T-helper 1 cell (primary cell): ENCODE results near the gene HUS1.
"Not testable (repeated sequence)": the region's sequence is repeated elsewhere in the genome, so short reads cannot be mapped to it uniquely, and the experiment has no call there.

Source experiments
- DNase-seq, 5 donors: peaks; one replicate each; pipeline ENCODE4 v3.0.0-alpha.2; 2012 to 2020

HUS1 gene

GRCh38 chr7:47943676-47944474, 35.5 kb downstream of the HUS1 start:
- no peak for DNase-seq

- not testable (repeated sequence) for DNase-seq
Measured at GRCh38 chr7:47942651-47943050, 36.8 kb downstream of the HUS1 start.

GRCh38 chr7:47942132-47942531, 37.3 kb downstream of the HUS1 start:
- no peak for DNase-seq

- no peak for DNase-seq
Measured at GRCh38 chr7:47941136-47941844, 38.1 kb downstream of the HUS1 start.

- no peak for DNase-seq
Measured at GRCh38 chr7:47940088-47941013, 39.1 kb downstream of the HUS1 start.

GRCh38 chr7:47939425-47940036, 39.9 kb downstream of the HUS1 start:
- DNase-seq: no peak

GRCh38 chr7:47938574-47939165, 40.7 kb downstream of the HUS1 start:
- no peak for DNase-seq

GRCh38 chr7:47937711-47938573, 41.5 kb downstream of the HUS1 start:
- no peak for DNase-seq

- peak in 1 of 5 donors; percentile 39 for DNase-seq
Measured at GRCh38 chr7:47937065-47937687, 42.2 kb downstream of the HUS1 start.

GRCh38 chr7:47936323-47936722, 43.1 kb downstream of the HUS1 start:
- DNase-seq: no peak

- DNase-seq: no peak
Measured at GRCh38 chr7:47935336-47935735, 44.1 kb downstream of the HUS1 start.

GRCh38 chr7:47934831-47935230, 44.6 kb downstream of the HUS1 start:
- DNase-seq: no peak

GRCh38 chr7:47933215-47933614, 46.2 kb downstream of the HUS1 start:
- DNase-seq: no peak

GRCh38 chr7:47932466-47933037, 46.9 kb downstream of the HUS1 start:
- DNase-seq: no peak

GRCh38 chr7:47932016-47932415, 47.4 kb downstream of the HUS1 start:
- no peak for DNase-seq

GRCh38 chr7:47931005-47932004, 48.1 kb downstream of the HUS1 start:
- DNase-seq: no peak

GRCh38 chr7:47924266-47924665, 55.1 kb downstream of the HUS1 start:
- DNase-seq: no peak

- DNase-seq: not testable (repeated sequence)
Measured at GRCh38 chr7:47923081-47923875, 56.1 kb downstream of the HUS1 start.
